Mucosa of stomach (tissue), 1 donor: ENCODE measurements around the gene BTBD9.
"Not testable (repeated sequence)": the region's sequence is repeated elsewhere in the genome, so short reads cannot be mapped to it uniquely, and the experiment has no call there.

Experiments
- H3K27me3 ChIP-seq: one replicate; pipeline ENCODE4 v1.7.0; 2013; ENCODE audit warnings: mild to moderate bottlenecking, low read length; ENCODE audit not compliant: control insufficient read depth, insufficient read depth
- H3K36me3 ChIP-seq: one replicate; pipeline ENCODE4 v1.7.0; 2013; ENCODE audit warnings: low read length; ENCODE audit not compliant: control insufficient read depth, insufficient read depth
- H3K4me1 ChIP-seq: one replicate; pipeline ENCODE4 v1.7.0; 2013; ENCODE audit warnings: mild to moderate bottlenecking, low read length; ENCODE audit not compliant: control insufficient read depth, insufficient read depth
- H3K4me3 ChIP-seq: one replicate; pipeline ENCODE4 v1.7.0; 2013; ENCODE audit warnings: low read length
- H3K9ac ChIP-seq: one replicate; pipeline ENCODE4 v1.7.0; 2013; ENCODE audit warnings: mild to moderate bottlenecking, low read length, moderate library complexity
- H3K9me3 ChIP-seq: one replicate; pipeline ENCODE4 v1.7.0; 2013; ENCODE audit warnings: mild to moderate bottlenecking, low read length, moderate library complexity; ENCODE audit not compliant: control insufficient read depth
- donor health status: Pancreatic carcinoma.

Gene BTBD9

GRCh38 chr6:38350942-38351341 is 288.8 kb downstream of the BTBD9 start:
- Histone ChIP-seq H3K9me3 (no peaks in the 10 kb centered on the region), H3K4me1 (no peaks in the 10 kb centered on the region), H3K36me3 (no peaks in the 10 kb centered on the region), H3K9ac (no peak overlapping the region), H3K4me3 (no peak overlapping the region), H3K27me3 (no peaks in the 10 kb centered on the region)

GRCh38 chr6:38350220-38350619 is 289.5 kb downstream of the BTBD9 start:
- Histone ChIP-seq H3K9me3 (no peaks in the 10 kb centered on the region), H3K36me3 (no peaks in the 10 kb centered on the region), H3K4me3 (no peak overlapping the region), H3K9ac (no peak overlapping the region), H3K4me1 (no peaks in the 10 kb centered on the region), H3K27me3 (no peaks in the 10 kb centered on the region)

- H3K27me3 ChIP-seq = no peaks in the 10 kb centered on the region
- H3K4me1 ChIP-seq = no peaks in the 10 kb centered on the region
- H3K9me3 ChIP-seq = no peaks in the 10 kb centered on the region
- no peaks in the 10 kb centered on the region for H3K36me3 ChIP-seq
- H3K9ac ChIP-seq = no peak overlapping the region
- H3K4me3 ChIP-seq = no peak overlapping the region
Measured at GRCh38 chr6:38349795-38350194, 289.9 kb downstream of the BTBD9 start.

- H3K27me3 ChIP-seq = no peaks in the 10 kb centered on the region
- H3K9me3 ChIP-seq = no peaks in the 10 kb centered on the region
- no peak overlapping the region for H3K4me3 ChIP-seq
- H3K36me3 ChIP-seq = no peaks in the 10 kb centered on the region
- no peaks in the 10 kb centered on the region for H3K4me1 ChIP-seq
- H3K9ac ChIP-seq = no peak overlapping the region
Measured at GRCh38 chr6:38349221-38349620, 290.5 kb downstream of the BTBD9 start.

- H3K4me3 ChIP-seq = no peak overlapping the region
- H3K4me1 ChIP-seq = no peaks in the 10 kb centered on the region
- H3K27me3 ChIP-seq = no peaks in the 10 kb centered on the region
- no peaks in the 10 kb centered on the region for H3K9me3 ChIP-seq
- H3K9ac ChIP-seq = no peak overlapping the region
- no peaks in the 10 kb centered on the region for H3K36me3 ChIP-seq
Measured at GRCh38 chr6:38348371-38348770, 291.4 kb downstream of the BTBD9 start.

GRCh38 chr6:38347829-38348228 is 291.9 kb downstream of the BTBD9 start:
- H3K9me3 ChIP-seq, H3K36me3 ChIP-seq, H3K9ac ChIP-seq, H3K4me1 ChIP-seq, H3K4me3 ChIP-seq, H3K27me3 ChIP-seq: not testable (repeated sequence)

- H3K9me3 ChIP-seq = no peaks in the 10 kb centered on the region
- no peaks in the 10 kb centered on the region for H3K27me3 ChIP-seq
- H3K9ac ChIP-seq = no peak overlapping the region
- no peak overlapping the region for H3K4me3 ChIP-seq
- no peaks in the 10 kb centered on the region for H3K4me1 ChIP-seq
- no peaks in the 10 kb centered on the region for H3K36me3 ChIP-seq
Measured at GRCh38 chr6:38346291-38347079, 293.2 kb downstream of the BTBD9 start.

GRCh38 chr6:38345586-38345985 is 294.1 kb downstream of the BTBD9 start:
- Histone ChIP-seq H3K9ac (no peak overlapping the region), H3K27me3 (no peaks in the 10 kb centered on the region), H3K36me3 (no peaks in the 10 kb centered on the region), H3K4me3 (no peak overlapping the region), H3K4me1 (no peaks in the 10 kb centered on the region), H3K9me3 (no peaks in the 10 kb centered on the region)

GRCh38 chr6:38341496-38341895 is 298.2 kb downstream of the BTBD9 start:
- H3K9ac ChIP-seq = no peak overlapping the region

GRCh38 chr6:38339914-38340313 is 299.8 kb downstream of the BTBD9 start:
- no peak overlapping the region for H3K9ac ChIP-seq
- H3K4me3 ChIP-seq = no peak overlapping the region
- H3K4me1 ChIP-seq = no peaks in the 10 kb centered on the region
- H3K36me3 ChIP-seq = no peaks in the 10 kb centered on the region
- no peaks in the 10 kb centered on the region for H3K9me3 ChIP-seq
- H3K27me3 ChIP-seq = no peaks in the 10 kb centered on the region

More at GRCh38 chr6:38341496-38341895, 298.2 kb downstream of the BTBD9 start:
- H3K9me3 ChIP-seq = no peaks in the 10 kb centered on the region
- no peaks in the 10 kb centered on the region for H3K36me3 ChIP-seq
- no peaks in the 10 kb centered on the region for H3K27me3 ChIP-seq
- H3K4me1 ChIP-seq = no peaks in the 10 kb centered on the region
- no peak overlapping the region for H3K4me3 ChIP-seq

GRCh38 chr6:38337819-38338465 is 301.8 kb downstream of the BTBD9 start:
- Histone ChIP-seq H3K27me3 (no peaks in the 10 kb centered on the region), H3K4me3 (no peak overlapping the region), H3K9ac (no peak overlapping the region), H3K36me3 (no peaks in the 10 kb centered on the region), H3K9me3 (peaks cover 5% of the 10 kb centered on the region), H3K4me1 (no peaks in the 10 kb centered on the region)

GRCh38 chr6:38336922-38337321 is 302.8 kb downstream of the BTBD9 start:
- Histone ChIP-seq H3K9me3 (peaks cover 5% of the 10 kb centered on the region), H3K4me1 (no peaks in the 10 kb centered on the region), H3K4me3 (no peak overlapping the region), H3K9ac (no peak overlapping the region), H3K27me3 (no peaks in the 10 kb centered on the region), H3K36me3 (no peaks in the 10 kb centered on the region)
